ENCODE data around the gene MIDN. TPM values are rescaled to one million over a fixed set of nuclear protein-coding genes. Genes with fewer than 3 reads are reported as not detected.
"Not testable (repeated sequence)": the region's sequence is repeated elsewhere in the genome, so short reads cannot be mapped to it uniquely, and the experiment has no call there.

The MIDN gene
- total and polyA plus RNA-seq, 3 experiments from 2014 or later, result 14.6 to 45.3 (median 39.8) TPM

DNA sequence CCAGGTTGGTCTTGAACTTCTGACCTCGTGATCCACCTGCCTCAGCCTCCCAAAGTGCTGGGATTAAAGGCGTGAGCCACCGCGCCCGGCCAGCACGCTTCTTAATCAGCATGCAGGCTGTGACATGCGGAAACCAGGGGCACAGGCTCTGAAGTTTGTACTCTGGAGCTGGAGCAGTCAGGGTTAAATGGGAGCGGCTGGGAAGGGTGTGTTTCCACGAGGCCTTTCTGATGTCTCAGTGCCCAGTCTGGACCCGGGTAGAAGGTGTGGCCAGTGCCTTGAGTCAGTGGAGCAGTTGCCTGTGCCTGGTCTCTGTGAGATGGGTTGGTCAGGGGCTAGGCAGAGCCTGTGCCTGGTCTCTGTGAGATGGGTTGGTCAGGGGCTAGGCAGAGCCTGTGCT, 39.6 kb upstream of the MIDN start:
- H3K4me3 Mint-ChIP-seq, result peak overlapping the region in 4 of 7 donors; percentile 37 to 98 (median 42)
- H3K27ac Mint-ChIP-seq, result peak overlapping the region in 1 of 8 donors; percentile 12
- H3K27me3 ChIP-seq (ENCODE audit: insufficient read depth, low read length, poor library complexity, severe bottlenecking); H3K36me3 ChIP-seq (ENCODE audit: insufficient read depth, low read length); POLR2A ChIA-PET; DNase-seq; H3K4me3 ChIP-seq (ENCODE audit: low read length); H3K27me3 Mint-ChIP-seq; H3K9me3 Mint-ChIP-seq; H3K27ac ChIP-seq (ENCODE audit: low read depth, low read length); H3K9me3 ChIP-seq (ENCODE audit: low read length): not testable (repeated sequence)
- peaks cover 44% of the 10 kb centered on the region for H3K4me1 ChIP-seq (ENCODE audit: insufficient read depth, low read length)
- CTCF ChIA-PET, result interaction anchor here (1.2 kb wide), 1 partner anchor 17 kb away, joined by 4 read pairs; no protein-coding TSS in a partner anchor
- H3K4me1 Mint-ChIP-seq, result peaks cover 15 to 50% (median 27%) of the 10 kb centered on the region in 3 donors
- peaks cover 0 to 35% (median 2%) of the 10 kb centered on the region in 3 donors for H3K36me3 Mint-ChIP-seq

DNA sequence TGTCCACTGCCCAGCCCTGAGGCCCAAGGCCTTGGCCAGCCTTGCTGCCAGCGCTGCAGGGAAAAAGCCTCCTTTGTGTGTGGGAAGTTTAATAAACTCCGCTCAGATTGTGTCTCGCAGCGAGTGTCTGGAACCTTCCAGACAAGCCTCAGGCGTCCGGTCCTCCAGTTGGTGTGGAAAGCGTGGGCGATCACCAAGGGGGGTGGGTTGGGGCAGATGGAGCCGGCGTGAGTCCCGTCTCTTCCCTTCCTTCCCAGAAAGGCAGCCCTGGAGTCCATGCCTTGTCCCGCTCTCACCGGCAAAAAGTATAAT, 38.2 kb upstream of the MIDN start:
- H3K27ac ChIP-seq (ENCODE audit: low read depth, low read length), result no peak overlapping the region
- H3K9me3 ChIP-seq (ENCODE audit: low read length), result no peaks in the 10 kb centered on the region
- peaks cover 40% of the 10 kb centered on the region for H3K4me1 ChIP-seq (ENCODE audit: insufficient read depth, low read length)
- CTCF ChIA-PET, result no interaction called here
- no peaks in the 10 kb centered on the region for H3K27me3 ChIP-seq (ENCODE audit: insufficient read depth, low read length, poor library complexity, severe bottlenecking)
- H3K27me3 Mint-ChIP-seq, result no peaks in the 10 kb centered on the region
- POLR2A ChIA-PET, result no interaction called here
- H3K4me3 ChIP-seq (ENCODE audit: low read length), result no peak overlapping the region
- DNase-seq, result no peak
- peaks cover 0 to 40% (median 2%) of the 10 kb centered on the region in 3 donors for H3K36me3 Mint-ChIP-seq
- H3K27ac Mint-ChIP-seq, result peak overlapping the region in 2 of 8 donors; percentile 14 to 38
- no peaks in the 10 kb centered on the region for H3K9me3 Mint-ChIP-seq
- no peaks in the 10 kb centered on the region for H3K36me3 ChIP-seq (ENCODE audit: insufficient read depth, low read length)
- peak overlapping the region in 4 of 7 donors; percentile 22 to 42 (median 30) for H3K4me3 Mint-ChIP-seq
- peaks cover 17 to 51% (median 29%) of the 10 kb centered on the region in 3 donors for H3K4me1 Mint-ChIP-seq

- H3K4me3 Mint-ChIP-seq, result peak overlapping the region in 3 of 7 donors; percentile 19 to 32 (median 19)
- no peaks in the 10 kb centered on the region for H3K9me3 Mint-ChIP-seq
- Histone ChIP-seq H3K4me1 (ENCODE audit: insufficient read depth, low read length) (peaks cover 38% of the 10 kb centered on the region), H3K4me3 (ENCODE audit: low read length) (no peak overlapping the region), H3K9me3 (ENCODE audit: low read length) (no peaks in the 10 kb centered on the region), H3K36me3 (ENCODE audit: insufficient read depth, low read length) (no peaks in the 10 kb centered on the region), H3K27ac (ENCODE audit: low read depth, low read length) (no peak overlapping the region), H3K27me3 (ENCODE audit: insufficient read depth, low read length, poor library complexity, severe bottlenecking) (no peaks in the 10 kb centered on the region)
- peaks cover 0 to 45% (median 2%) of the 10 kb centered on the region in 3 donors for H3K36me3 Mint-ChIP-seq
- peak overlapping the region in 1 of 8 donors; percentile 42 for H3K27ac Mint-ChIP-seq
- DNase-seq, result no peak
- peaks cover 17 to 52% (median 28%) of the 10 kb centered on the region in 3 donors for H3K4me1 Mint-ChIP-seq
- POLR2A ChIA-PET, result interaction anchor here (0.8 kb wide), 1 partner anchor 8 kb away, joined by 6 read pairs; no protein-coding TSS in a partner anchor
- H3K27me3 Mint-ChIP-seq, result no peaks in the 10 kb centered on the region
- CTCF ChIA-PET, result interaction anchor here (0.7 kb wide), 1 partner anchor 18 kb away, joined by 3 read pairs; no protein-coding TSS in a partner anchor
Measured at GRCh38 chr19:1211494-1212234, 36.7 kb upstream of the MIDN start.

DNA sequence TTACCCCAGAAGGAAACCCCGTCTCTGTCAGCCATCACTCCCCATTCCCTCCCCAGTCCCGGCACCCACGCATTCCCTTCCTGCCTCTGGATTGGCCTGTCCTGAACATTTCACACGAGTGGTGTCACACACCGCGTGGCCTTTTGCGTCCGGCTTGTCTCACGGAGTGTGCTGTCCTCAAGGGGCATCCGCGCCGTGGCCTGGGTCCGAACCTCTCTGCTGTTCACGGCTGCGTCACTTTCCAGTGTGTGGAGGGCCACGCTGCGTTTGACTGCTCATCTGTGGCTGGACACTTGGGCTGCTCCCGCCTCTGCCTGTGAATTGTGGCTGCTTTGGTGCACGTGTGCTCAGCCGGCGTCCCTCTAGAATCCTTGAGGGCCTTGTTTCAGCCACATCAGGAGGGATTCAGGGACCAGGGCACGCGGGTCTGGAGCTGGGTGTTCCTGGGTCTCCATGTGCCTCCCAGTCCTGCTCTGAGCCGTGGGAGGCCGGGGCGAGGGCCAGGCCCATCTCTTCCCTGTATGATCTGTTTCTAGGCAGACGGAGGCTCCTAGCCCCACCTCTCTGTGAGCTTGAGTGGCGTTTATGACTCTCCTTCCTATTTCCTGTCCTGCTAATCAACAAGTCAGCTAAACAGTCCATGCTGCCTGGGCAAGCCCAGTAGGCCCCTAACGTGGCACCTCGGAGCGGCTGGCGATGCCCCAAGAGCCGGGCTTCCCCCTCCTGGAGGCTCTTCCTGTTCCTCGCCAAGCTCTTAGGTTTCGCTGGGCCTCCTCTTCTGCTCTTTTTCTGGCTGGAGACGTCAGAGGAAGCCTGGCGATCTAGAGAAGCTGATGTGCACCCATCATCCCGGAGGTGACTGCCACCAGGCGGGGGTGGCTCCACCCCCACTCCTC, 34.7 kb upstream of the MIDN start:
- H3K27me3 Mint-ChIP-seq, result no peaks in the 10 kb centered on the region
- POLR2A ChIA-PET, result interaction anchor here (0.5 to 0.6 kb wide), 2 partner anchors 11 to 27 kb away, joined by 3 to 4 read pairs; no protein-coding TSS in a partner anchor
- peak overlapping the region in 6 of 7 donors; percentile 23 to 83 (median 57) for H3K4me3 Mint-ChIP-seq
- Histone ChIP-seq H3K27me3 (ENCODE audit: insufficient read depth, low read length, poor library complexity, severe bottlenecking) (no peaks in the 10 kb centered on the region), H3K9me3 (ENCODE audit: low read length) (no peaks in the 10 kb centered on the region), H3K36me3 (ENCODE audit: insufficient read depth, low read length) (no peaks in the 10 kb centered on the region), H3K4me1 (ENCODE audit: insufficient read depth, low read length) (peaks cover 37% of the 10 kb centered on the region), H3K4me3 (ENCODE audit: low read length) (no peak overlapping the region), H3K27ac (ENCODE audit: low read depth, low read length) (no peak overlapping the region)
- H3K9me3 Mint-ChIP-seq, result no peaks in the 10 kb centered on the region
- peak in 3 of 5 donors; percentile 21 to 50 (median 36) for DNase-seq
- peak overlapping the region; percentile 33 to 91 (median 70) for H3K27ac Mint-ChIP-seq
- H3K36me3 Mint-ChIP-seq, result peaks cover 0 to 43% (median 2%) of the 10 kb centered on the region in 3 donors
- CTCF ChIA-PET, result interaction anchor here (0.7 to 1.3 kb wide), 2 partner anchors 11 kb away, joined by 3 read pairs; no protein-coding TSS in a partner anchor
- H3K4me1 Mint-ChIP-seq, result peaks cover 17 to 44% (median 20%) of the 10 kb centered on the region in 3 donors

GRCh38 chr19:1214299-1214861, 34.0 kb upstream of the MIDN start:
- peaks cover 16 to 40% (median 20%) of the 10 kb centered on the region in 3 donors for H3K4me1 Mint-ChIP-seq
- peak overlapping the region in 2 of 7 donors; percentile 76 to 83 for H3K4me3 Mint-ChIP-seq

DNA sequence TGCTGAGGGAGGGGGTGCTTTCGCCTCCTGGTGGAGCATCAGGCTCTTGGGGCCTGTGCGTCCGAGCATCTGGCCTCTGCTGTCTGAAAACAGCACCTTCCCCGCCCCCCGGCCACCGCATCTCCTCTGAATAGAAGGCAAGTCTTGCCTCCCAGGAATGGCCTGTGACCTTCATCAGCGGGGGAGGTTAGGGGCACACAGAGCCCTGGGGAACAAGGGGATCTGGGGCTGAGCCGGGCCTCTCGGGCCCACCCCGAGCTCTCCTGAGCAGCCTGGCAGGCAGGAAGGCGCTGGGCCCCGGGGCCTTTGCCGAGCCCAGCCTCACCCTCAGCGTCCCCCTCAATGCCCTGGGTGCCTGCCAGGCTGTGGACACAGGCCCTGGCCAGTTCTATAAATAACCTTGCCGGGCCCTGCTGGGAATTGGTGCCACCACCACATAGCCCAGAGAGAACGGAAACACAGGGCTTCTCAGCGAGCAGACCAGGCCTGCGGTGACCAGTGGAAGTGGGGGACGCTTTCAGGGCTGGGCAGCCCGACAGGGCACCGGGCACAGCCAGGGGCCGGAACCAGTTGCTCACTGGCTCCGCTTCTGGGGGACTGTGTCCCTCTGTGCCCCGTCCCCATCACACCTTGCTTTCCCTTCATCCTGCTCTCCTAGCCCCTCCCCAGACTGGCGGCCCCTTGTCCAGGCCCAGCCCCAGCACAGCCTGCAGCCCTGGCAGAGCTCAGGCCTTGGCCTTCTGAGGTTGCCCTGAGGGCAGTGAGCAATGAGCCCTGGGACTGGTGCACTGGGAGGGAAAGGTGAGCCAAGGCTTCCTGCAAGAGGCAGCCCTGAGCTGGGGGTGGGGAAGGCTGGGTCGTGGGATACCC, 33.3 kb upstream of the MIDN start:
- Histone ChIP-seq H3K36me3 (ENCODE audit: insufficient read depth, low read length) (no peaks in the 10 kb centered on the region), H3K4me1 (ENCODE audit: insufficient read depth, low read length) (peaks cover 25% of the 10 kb centered on the region), H3K9me3 (ENCODE audit: low read length) (no peaks in the 10 kb centered on the region), H3K4me3 (ENCODE audit: low read length) (no peak overlapping the region), H3K27ac (ENCODE audit: low read depth, low read length) (no peak overlapping the region), H3K27me3 (ENCODE audit: insufficient read depth, low read length, poor library complexity, severe bottlenecking) (no peaks in the 10 kb centered on the region)
- Mint-ChIP-seq H3K36me3 (peaks cover 0 to 39% (median 2%) of the 10 kb centered on the region in 3 donors), H3K27me3 (no peaks in the 10 kb centered on the region), H3K9me3 (no peaks in the 10 kb centered on the region), H3K4me3 (no peak overlapping the region), H3K27ac (no peak overlapping the region), H3K4me1 (peaks cover 13 to 34% (median 17%) of the 10 kb centered on the region in 3 donors)
- CTCF ChIA-PET, result interaction anchor here (1.3 kb wide), 1 partner anchor 12 kb away, joined by 3 read pairs; no protein-coding TSS in a partner anchor
- no peak for DNase-seq
- POLR2A ChIA-PET, result interaction anchor here (0.6 to 0.7 kb wide), 2 partner anchors 23 to 41 kb away, joined by 3 read pairs; partner anchors contain the start of genes CBARP and SBNO2

More at GRCh38 chr19:1214299-1214861, 34.0 kb upstream of the MIDN start:
- Histone ChIP-seq H3K9me3 (ENCODE audit: low read length) (no peaks in the 10 kb centered on the region), H3K27ac (ENCODE audit: low read depth, low read length) (no peak overlapping the region), H3K36me3 (ENCODE audit: insufficient read depth, low read length) (no peaks in the 10 kb centered on the region), H3K27me3 (ENCODE audit: insufficient read depth, low read length, poor library complexity, severe bottlenecking) (no peaks in the 10 kb centered on the region), H3K4me1 (ENCODE audit: insufficient read depth, low read length) (peaks cover 31% of the 10 kb centered on the region), H3K4me3 (ENCODE audit: low read length) (no peak overlapping the region)
- peak overlapping the region in 7 of 8 donors; percentile 46 to 91 (median 75) for H3K27ac Mint-ChIP-seq
- ChIA-PET POLR2A (no interaction called here), CTCF (interaction anchor here (1.3 kb wide), 1 partner anchor 12 kb away, joined by 3 read pairs; no protein-coding TSS in a partner anchor)
- H3K27me3 Mint-ChIP-seq, result no peaks in the 10 kb centered on the region
- no peaks in the 10 kb centered on the region for H3K9me3 Mint-ChIP-seq
- peaks cover 0 to 43% (median 2%) of the 10 kb centered on the region in 3 donors for H3K36me3 Mint-ChIP-seq
- no peak for DNase-seq

DNA sequence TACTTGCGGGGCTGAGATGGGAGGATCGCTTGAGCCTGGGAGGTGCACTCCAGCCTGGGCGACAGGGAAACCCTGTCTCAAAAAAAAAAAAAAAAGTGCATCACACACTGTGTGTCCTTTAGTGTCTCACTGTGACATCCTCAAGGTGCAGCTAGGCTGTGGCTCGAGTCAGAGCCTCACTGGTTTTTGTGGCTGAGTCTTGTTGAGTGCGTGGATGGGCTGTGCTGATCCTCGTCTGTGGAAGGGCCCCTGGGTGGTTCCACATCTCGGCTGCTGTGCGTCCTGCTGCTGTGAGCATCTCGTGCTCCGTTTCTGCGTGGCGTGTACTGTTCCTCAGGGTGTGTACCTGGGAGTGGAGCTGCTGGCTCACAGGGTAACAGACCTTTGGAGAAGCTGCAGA, 31.6 kb upstream of the MIDN start:
- Mint-ChIP-seq H3K4me3 (no peak overlapping the region), H3K27ac (peak overlapping the region in 2 of 8 donors; percentile 17 to 78), H3K27me3 (no peaks in the 10 kb centered on the region), H3K4me1 (peaks cover 13 to 22% (median 13%) of the 10 kb centered on the region in 3 donors), H3K36me3 (peaks cover 0 to 34% (median 2%) of the 10 kb centered on the region in 3 donors), H3K9me3 (no peaks in the 10 kb centered on the region)
- H3K9me3 ChIP-seq (ENCODE audit: low read length), result no peaks in the 10 kb centered on the region
- DNase-seq, result no peak
- H3K27me3 ChIP-seq (ENCODE audit: insufficient read depth, low read length, poor library complexity, severe bottlenecking), result no peaks in the 10 kb centered on the region
- H3K36me3 ChIP-seq (ENCODE audit: insufficient read depth, low read length), result peaks cover 7% of the 10 kb centered on the region
- ChIA-PET POLR2A (interaction anchor here (0.6 kb wide), 1 partner anchor 338 kb away, joined by 3 read pairs; no protein-coding TSS in a partner anchor), CTCF (interaction anchor here (1.2 kb wide), 2 partner anchors 83 to 194 kb away, joined by 3 read pairs; no protein-coding TSS in a partner anchor)
- H3K27ac ChIP-seq (ENCODE audit: low read depth, low read length), result no peak overlapping the region
- peaks cover 18% of the 10 kb centered on the region for H3K4me1 ChIP-seq (ENCODE audit: insufficient read depth, low read length)
- no peak overlapping the region for H3K4me3 ChIP-seq (ENCODE audit: low read length)

All from CD8-positive, alpha-beta memory T cell (primary cell).